ENCODE measurements around the gene ZNF485. TPM values are rescaled to one million over a fixed set of nuclear protein-coding genes. Genes with fewer than 3 reads are reported as not detected.
"Not testable (repeated sequence)": the region's sequence is repeated elsewhere in the genome, so short reads cannot be mapped to it uniquely, and the experiment has no call there.

The ZNF485 gene
- total RNA-seq, 2 experiments from 2014 or later = 1.1 to 1.6 TPM

DNA sequence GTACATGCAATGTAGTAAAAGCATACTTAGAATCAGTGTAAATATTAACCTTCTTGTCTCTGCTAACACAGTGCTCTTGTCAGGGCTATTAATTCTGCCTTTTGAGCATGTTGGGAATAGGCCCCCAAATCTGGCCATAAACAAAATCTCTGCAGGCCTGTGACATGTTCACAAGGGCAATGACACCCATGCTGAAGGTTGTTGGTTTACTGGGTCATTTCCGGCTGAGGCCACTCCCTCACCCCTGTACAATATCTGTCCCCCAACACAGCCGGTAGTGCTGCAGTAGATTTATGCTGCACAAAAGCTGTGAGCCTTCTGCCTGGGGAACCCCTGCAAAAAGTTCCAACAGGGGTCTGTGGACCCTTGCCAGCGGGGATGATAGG is 19.5 kb upstream of the ZNF485 start:
- H3K27me3 Mint-ChIP-seq = peaks cover 12% of the 10 kb centered on the region
- H3K36me3 Mint-ChIP-seq; H3K4me3 Mint-ChIP-seq; H3K4me1 Mint-ChIP-seq; DNase-seq; CTCF ChIA-PET; H3K9me3 Mint-ChIP-seq (ENCODE audit: low read depth); H3K27ac Mint-ChIP-seq; ATAC-seq: not testable (repeated sequence)

DNA sequence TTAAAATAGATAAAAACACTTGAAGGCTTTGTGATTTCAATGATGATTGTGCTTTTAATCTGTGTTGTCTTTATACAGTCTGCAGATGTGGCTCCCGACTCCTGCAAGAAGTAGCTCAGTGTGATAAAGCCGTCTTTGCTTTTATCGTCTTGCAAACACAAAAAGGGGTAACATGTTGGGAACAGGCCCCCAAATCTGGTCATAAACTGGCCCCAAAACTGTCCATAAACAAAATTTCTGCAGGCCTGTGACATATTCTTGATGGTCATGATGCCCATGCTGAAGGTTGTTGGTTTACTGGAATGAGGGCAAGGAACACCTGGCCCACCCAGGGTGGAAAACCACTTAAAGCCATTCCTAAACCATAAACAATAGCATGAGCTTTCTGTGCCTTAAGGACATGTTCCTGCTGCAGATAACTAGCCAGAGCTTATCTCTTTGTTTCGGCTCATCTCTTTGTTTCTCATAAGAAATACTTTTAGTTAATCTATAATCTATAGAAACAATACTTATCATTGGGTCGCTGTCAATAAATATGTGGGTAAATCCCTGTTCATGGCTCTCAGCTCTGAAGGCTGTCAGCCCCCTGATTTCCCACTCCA is 14.8 kb upstream of the ZNF485 start:
- H3K9me3 Mint-ChIP-seq (ENCODE audit: low read depth) = peaks cover 7% of the 10 kb centered on the region
- no peak overlapping the region for H3K4me3 Mint-ChIP-seq
- ATAC-seq (no peak), DNase-seq (no peak)
- peaks cover 33% of the 10 kb centered on the region for H3K27me3 Mint-ChIP-seq
- CTCF ChIA-PET = no interaction called here
- H3K4me1 Mint-ChIP-seq = peaks cover 19% of the 10 kb centered on the region
- no peak overlapping the region for H3K27ac Mint-ChIP-seq
- peaks cover 9% of the 10 kb centered on the region for H3K36me3 Mint-ChIP-seq

DNA sequence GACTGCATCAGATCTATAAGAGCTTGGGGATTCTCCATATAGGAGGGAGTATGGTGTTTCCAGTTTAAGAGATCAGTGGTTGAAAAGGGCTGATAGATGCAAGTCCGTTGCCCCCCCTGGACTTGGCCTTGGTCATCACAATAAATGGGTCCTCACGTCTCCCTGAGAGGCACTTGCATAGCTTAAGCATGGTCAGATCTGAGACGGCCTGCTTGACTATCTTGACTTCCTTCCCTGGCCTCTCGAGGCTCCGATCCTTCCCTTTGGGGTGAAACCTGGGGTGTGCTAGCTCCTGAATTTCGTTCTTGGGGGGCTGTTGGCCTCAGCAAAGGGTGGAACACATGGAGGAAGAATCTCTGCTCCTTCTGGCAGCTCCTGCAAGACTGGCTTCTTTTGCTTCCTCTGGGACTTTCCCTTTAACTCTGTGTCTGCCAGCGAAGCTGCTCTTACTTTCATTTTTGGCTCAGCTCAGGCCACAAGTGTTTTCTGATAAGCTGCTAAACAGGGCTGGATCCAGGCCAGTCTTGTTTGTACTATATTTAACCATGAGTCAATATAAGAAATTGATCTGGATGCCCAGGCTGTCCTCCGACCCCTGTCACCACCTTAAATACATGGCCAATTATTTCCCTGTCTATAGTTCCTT is 11.2 kb upstream of the ZNF485 start:
- peak; percentile 87 for ATAC-seq
- Mint-ChIP-seq H3K9me3 (ENCODE audit: low read depth) (peaks cover 11% of the 10 kb centered on the region), H3K27ac (peak overlapping the region; percentile 16), H3K27me3 (peaks cover 28% of the 10 kb centered on the region), H3K4me3 (peak overlapping the region; percentile 64), H3K4me1 (peaks cover 21% of the 10 kb centered on the region), H3K36me3 (peaks cover 13% of the 10 kb centered on the region)
- peak; percentile 64 for DNase-seq
- CTCF ChIA-PET = interaction anchor here (1.0 to 1.5 kb wide), 3 partner anchors 11 to 390 kb away, joined by 3 to 5 read pairs (median 3); partner anchors contain the start of gene ZNF485

DNA sequence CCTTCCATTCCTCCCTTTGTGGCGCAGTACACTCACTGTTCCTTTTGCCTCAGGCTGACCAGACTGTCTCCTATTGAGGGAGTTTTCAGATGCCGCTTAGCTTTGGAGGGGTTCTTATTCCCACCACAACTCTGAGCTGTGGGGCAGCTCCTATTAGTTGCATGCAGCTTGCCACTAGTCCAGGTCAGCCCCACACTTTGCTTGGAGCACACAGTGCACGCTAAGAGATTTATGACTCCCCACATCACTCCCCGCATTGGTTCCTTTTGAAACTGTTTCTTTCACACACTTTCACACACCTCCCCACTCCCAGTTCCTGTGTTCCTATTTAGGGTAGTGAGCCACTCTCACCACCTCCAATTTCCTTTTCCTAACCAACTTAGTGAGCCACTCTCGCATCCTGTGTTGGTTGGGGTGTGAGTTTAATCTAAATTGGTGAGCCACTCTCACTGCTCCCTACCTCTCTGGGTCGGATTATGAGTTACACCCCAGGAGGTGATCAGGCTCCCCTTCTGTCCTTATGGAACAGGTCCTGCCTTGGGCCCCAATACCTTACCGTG is 10.4 kb upstream of the ZNF485 start:
- peaks cover 25% of the 10 kb centered on the region for H3K27me3 Mint-ChIP-seq
- H3K9me3 Mint-ChIP-seq (ENCODE audit: low read depth) = peaks cover 11% of the 10 kb centered on the region
- peaks cover 21% of the 10 kb centered on the region for H3K4me1 Mint-ChIP-seq
- H3K36me3 Mint-ChIP-seq = peaks cover 13% of the 10 kb centered on the region
- H3K27ac Mint-ChIP-seq = no peak overlapping the region
- ATAC-seq (peak; percentile 48), DNase-seq (peak; percentile 52)
- no peak overlapping the region for H3K4me3 Mint-ChIP-seq
- CTCF ChIA-PET = interaction anchor here (1.5 kb wide), 1 partner anchor 391 kb away, joined by 3 read pairs; no protein-coding TSS in a partner anchor

DNA sequence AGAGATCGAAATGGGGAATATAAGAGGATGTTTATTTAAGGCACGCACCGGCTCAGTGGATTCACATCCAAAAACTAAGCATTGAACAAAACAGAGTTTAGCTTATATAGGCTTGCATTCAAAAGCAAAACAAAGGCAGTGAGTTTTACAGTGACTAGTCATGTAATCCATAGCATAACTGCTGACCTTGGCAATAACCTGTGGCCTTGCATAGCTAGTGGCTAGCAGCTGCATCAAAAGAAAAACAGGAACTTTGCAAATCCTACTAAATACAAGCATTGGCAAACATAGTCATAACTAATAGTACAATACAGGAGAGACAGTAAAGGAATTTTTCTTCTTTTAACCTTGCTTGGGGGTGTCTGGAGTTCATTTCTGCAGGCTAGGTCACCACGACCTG is 9.7 kb upstream of the ZNF485 start:
- CTCF ChIA-PET = no interaction called here
- Mint-ChIP-seq H3K4me1 (peaks cover 21% of the 10 kb centered on the region), H3K27me3 (peaks cover 28% of the 10 kb centered on the region), H3K4me3 (no peak overlapping the region), H3K36me3 (peaks cover 13% of the 10 kb centered on the region), H3K9me3 (ENCODE audit: low read depth) (peaks cover 14% of the 10 kb centered on the region), H3K27ac (no peak overlapping the region)
- ATAC-seq = no peak
- DNase-seq = no peak

DNA sequence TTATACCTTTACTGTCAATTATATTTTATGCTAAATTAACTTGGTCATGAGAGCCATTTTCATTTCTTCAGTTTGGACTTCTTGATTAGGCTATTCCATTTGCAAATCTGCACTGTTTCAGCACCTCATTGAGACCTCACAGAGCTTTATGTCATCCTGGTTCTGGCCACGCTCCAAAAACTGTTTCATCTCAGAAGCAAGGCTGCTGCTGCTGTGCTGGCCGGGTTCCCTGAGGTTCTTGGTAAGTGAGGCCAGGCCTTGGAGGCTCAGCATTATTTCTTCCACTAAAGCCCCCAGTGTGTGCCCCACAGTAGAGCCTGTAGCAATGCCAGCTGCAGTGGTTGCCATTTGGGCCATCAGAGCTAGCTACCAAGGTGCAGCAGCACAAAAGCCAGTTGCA is 7.8 kb upstream of the ZNF485 start:
- peaks cover 21% of the 10 kb centered on the region for H3K4me1 Mint-ChIP-seq
- no peak overlapping the region for H3K4me3 Mint-ChIP-seq
- no peak for DNase-seq
- no peak for ATAC-seq
- H3K9me3 Mint-ChIP-seq (ENCODE audit: low read depth) = peaks cover 10% of the 10 kb centered on the region
- H3K27me3 Mint-ChIP-seq = peaks cover 23% of the 10 kb centered on the region
- no peak overlapping the region for H3K27ac Mint-ChIP-seq
- H3K36me3 Mint-ChIP-seq = peaks cover 9% of the 10 kb centered on the region
- CTCF ChIA-PET = no interaction called here

DNA sequence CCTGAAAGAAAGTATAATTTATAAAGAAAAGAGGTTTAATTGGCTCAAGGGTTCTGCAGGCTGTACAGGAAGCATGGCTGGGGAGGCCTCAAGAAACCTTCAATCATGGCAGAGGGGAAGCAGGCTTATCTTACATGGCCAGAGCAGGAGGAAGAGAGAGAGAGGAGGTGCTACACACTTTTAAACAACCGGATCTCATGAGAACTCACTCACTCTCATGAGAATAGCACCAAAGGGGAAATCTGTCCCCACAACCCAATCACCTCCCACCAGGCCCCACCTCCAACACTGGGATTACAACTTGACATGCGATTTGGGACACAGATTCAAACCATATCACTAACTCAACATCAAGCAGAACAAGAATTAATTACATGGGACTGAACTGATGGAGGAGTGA is 6.9 kb upstream of the ZNF485 start:
- no peak for ATAC-seq
- peaks cover 19% of the 10 kb centered on the region for H3K27me3 Mint-ChIP-seq
- no peak overlapping the region for H3K27ac Mint-ChIP-seq
- DNase-seq = no peak
- H3K4me3 Mint-ChIP-seq = no peak overlapping the region
- CTCF ChIA-PET = interaction anchor here (0.6 kb wide), 1 partner anchor 83 kb away, joined by 3 read pairs; no protein-coding TSS in a partner anchor
- H3K4me1 Mint-ChIP-seq = peaks cover 21% of the 10 kb centered on the region
- H3K36me3 Mint-ChIP-seq = peaks cover 5% of the 10 kb centered on the region
- H3K9me3 Mint-ChIP-seq (ENCODE audit: low read depth) = peaks cover 7% of the 10 kb centered on the region

DNA sequence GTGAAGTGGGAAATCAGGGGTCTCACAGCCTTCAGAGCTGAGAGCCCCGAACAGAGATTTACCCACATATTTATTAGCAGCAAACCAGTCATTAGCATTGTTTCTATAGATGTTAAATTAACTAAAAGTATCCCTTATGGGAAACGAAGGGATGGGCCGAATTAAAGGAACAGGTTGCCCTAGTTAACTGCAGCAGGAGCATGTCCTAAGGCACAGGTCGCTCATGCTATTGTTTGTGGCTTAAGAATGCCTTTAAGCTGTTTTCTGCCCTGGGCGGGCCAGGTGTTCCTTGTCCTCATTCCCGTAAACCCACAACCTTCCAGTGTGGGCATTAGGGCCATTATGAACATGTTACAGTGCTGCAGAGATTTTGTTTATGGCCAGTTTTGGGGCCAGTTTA is 4.7 kb upstream of the ZNF485 start:
- not testable (repeated sequence) for H3K27ac Mint-ChIP-seq, H3K36me3 Mint-ChIP-seq, H3K4me3 Mint-ChIP-seq, DNase-seq, ATAC-seq, H3K4me1 Mint-ChIP-seq
- Mint-ChIP-seq H3K9me3 (ENCODE audit: low read depth) (peaks cover 12% of the 10 kb centered on the region), H3K27me3 (peaks cover 16% of the 10 kb centered on the region)
- CTCF ChIA-PET = interaction anchor here (1.5 kb wide), 1 partner anchor 16 kb away, joined by 3 read pairs; no protein-coding TSS in a partner anchor

DNA sequence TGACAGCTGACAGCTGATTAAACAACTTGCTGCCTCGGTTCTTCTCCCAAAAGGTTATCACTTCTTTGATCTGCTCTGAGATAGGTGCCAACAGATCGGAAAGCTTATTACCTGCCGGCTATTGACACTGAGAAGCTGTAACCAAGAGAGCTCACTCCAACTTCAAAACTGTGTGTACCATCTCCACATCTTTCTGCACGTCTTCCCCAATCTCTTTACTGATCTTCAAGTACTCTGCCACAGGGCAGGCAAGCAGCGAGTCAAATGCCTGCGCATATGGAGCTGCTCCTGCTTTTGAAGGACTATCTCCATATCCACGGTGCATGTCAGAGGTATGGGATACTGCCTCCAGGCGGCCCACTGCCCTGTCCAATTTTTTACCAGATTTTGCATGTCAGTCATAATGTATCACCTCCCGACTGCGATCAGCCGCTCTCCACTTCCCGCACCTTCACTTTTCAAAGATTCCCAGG is 352 bp upstream of the ZNF485 start:
- DNase-seq (no peak), ATAC-seq (no peak)
- H3K27me3 Mint-ChIP-seq = peaks cover 12% of the 10 kb centered on the region
- peaks cover 32% of the 10 kb centered on the region for H3K36me3 Mint-ChIP-seq
- CTCF ChIA-PET = interaction anchor here (1.1 to 1.3 kb wide), 2 partner anchors 11 to 84 kb away, joined by 3 to 5 read pairs; no protein-coding TSS in a partner anchor
- peaks cover 16% of the 10 kb centered on the region for H3K9me3 Mint-ChIP-seq (ENCODE audit: low read depth)
- peak overlapping the region; percentile 68 for H3K4me3 Mint-ChIP-seq
- peaks cover 14% of the 10 kb centered on the region for H3K4me1 Mint-ChIP-seq
- H3K27ac Mint-ChIP-seq = no peak overlapping the region

DNA sequence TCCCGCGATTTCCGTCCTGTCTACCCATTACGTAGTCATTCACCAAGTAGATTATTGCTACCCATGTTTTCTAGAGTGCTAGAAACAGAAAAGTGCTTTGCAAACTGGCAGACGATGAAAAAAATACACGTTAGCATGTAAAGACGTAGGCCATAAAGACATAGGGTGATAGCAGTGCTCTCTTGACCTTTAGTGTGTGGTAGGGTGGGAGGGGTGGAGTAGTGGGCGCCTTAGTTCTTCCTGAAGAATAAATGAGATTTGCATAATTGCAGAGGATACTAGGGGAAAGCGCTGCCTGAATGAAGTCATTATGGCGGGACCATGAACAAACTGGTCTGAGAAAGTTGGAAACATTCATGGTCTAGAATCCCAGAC is 948 bp downstream of the ZNF485 start:
- Mint-ChIP-seq H3K4me1 (peaks cover 14% of the 10 kb centered on the region), H3K4me3 (peak overlapping the region; percentile 68), H3K27me3 (peaks cover 5% of the 10 kb centered on the region), H3K36me3 (peaks cover 38% of the 10 kb centered on the region), H3K9me3 (ENCODE audit: low read depth) (peaks cover 12% of the 10 kb centered on the region), H3K27ac (no peak overlapping the region)
- CTCF ChIA-PET = interaction anchor here (0.6 kb wide), 1 partner anchor 262 kb away, joined by 4 read pairs; no protein-coding TSS in a partner anchor
- DNase-seq (no peak), ATAC-seq (no peak)

DNA sequence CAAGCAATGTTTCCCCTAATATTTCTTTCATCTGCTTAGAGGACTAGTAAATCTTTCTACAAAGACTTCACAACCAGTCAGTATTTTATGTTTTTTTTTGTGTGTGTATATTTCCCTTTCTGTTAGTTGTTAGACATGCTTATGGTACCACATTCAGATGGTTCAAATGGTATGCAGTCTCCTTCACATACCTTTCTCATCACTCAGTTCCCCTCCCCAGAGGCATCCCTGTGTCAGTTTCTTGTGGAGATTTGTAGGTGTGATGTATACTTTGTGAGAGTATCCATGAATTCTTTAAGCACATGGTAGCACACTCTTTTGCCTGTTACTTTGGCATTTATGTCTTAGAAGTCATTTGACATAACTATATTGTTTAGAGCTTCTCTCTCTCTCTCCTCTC is 4.4 kb downstream of the ZNF485 start:
- DNase-seq (no peak), ATAC-seq (no peak)
- Mint-ChIP-seq H3K36me3 (peaks cover 61% of the 10 kb centered on the region), H3K27ac (no peak overlapping the region), H3K9me3 (ENCODE audit: low read depth) (peaks cover 25% of the 10 kb centered on the region), H3K4me1 (peaks cover 14% of the 10 kb centered on the region), H3K4me3 (no peak overlapping the region), H3K27me3 (no peaks in the 10 kb centered on the region)
- CTCF ChIA-PET = interaction anchor here (0.7 kb wide), 1 partner anchor 144 kb away, joined by 3 read pairs; no protein-coding TSS in a partner anchor

DNA sequence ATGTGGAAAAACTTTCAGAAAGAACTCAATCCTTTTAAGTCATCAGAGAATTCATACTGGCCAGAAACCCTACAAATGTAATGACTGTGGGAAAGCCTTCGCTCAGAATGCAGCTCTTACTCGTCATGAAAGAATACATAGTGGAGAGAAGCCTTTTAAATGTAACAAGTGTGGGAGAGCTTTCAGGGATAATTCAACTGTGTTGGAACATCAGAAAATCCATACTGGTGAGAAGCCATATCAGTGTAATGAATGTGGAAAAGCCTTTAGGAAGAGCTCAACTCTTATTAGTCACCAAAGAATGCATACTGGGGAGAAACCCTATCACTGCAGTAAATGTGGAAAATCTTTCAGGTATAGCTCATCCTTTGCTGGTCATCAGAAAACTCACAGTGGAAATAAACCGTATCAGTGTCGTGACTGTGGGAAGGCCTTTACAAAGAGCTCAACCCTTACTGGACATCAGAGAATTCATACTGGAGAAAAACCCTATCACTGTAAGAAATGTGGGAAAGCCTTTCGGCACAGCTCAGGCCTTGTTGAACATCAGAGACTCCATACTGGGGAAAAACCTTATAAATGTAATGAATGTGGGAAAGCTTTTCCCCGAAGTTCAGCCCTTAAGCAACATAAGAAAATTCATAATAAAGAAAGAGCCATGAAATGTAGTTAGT is 10.6 kb downstream of the ZNF485 start:
- DNase-seq (no peak), ATAC-seq (no peak)
- H3K9me3 Mint-ChIP-seq (ENCODE audit: low read depth) = peaks cover 41% of the 10 kb centered on the region
- H3K4me3 Mint-ChIP-seq = no peak overlapping the region
- H3K27me3 Mint-ChIP-seq = no peaks in the 10 kb centered on the region
- no peak overlapping the region for H3K27ac Mint-ChIP-seq
- CTCF ChIA-PET = no interaction called here
- H3K36me3 Mint-ChIP-seq = peaks cover 47% of the 10 kb centered on the region
- H3K4me1 Mint-ChIP-seq = no peaks in the 10 kb centered on the region

DNA sequence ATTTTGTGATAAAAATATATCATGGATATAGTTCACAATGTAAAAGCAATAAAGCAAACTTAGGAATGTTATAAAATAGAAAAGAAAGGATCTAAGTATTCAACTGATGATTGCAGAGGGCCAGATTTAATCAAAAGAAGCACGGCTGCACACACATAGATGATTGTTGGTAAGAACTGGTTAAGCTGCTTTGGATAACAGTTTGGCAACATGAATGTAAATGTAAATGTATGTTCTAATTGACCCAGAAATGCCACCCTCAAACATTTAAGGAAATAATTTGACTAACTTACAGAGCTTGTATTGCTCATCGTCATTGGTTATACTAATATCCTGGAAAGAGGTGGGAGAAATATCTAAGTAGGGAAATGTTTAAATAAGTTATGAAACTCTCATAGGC is 13.1 kb downstream of the ZNF485 start:
- Mint-ChIP-seq H3K4me1 (peaks cover 9% of the 10 kb centered on the region), H3K9me3 (ENCODE audit: low read depth) (peaks cover 43% of the 10 kb centered on the region)
- CTCF ChIA-PET = no interaction called here

More for the DNA sequence above, 13.1 kb downstream of the ZNF485 start:
- H3K27me3 Mint-ChIP-seq = no peaks in the 10 kb centered on the region
- H3K27ac Mint-ChIP-seq = no peak overlapping the region
- ATAC-seq = no peak
- H3K36me3 Mint-ChIP-seq = peaks cover 36% of the 10 kb centered on the region
- DNase-seq = no peak
- no peak overlapping the region for H3K4me3 Mint-ChIP-seq
